Endothelial cell (in vitro differentiated cells): ENCODE data around the gene NDUFB5. TPM values are rescaled to one million over a fixed set of nuclear protein-coding genes. Genes with fewer than 3 reads are reported as not detected.

ENCODE experiments used
- DNase-seq: peaks from one replicate; pipeline ENCODE4 v3.0.0; 2021; ENCODE audit warnings: low spot score
- H3K27ac Mint-ChIP-seq: one replicate; pipeline ENCODE4 v1.8.0; 2021; ENCODE audit warnings: mixed read lengths, inconsistent platforms; ENCODE audit not compliant: unreplicated experiment
- H3K27me3 Mint-ChIP-seq: one replicate; pipeline ENCODE4 v1.8.0; 2021; ENCODE audit warnings: mild to moderate bottlenecking, moderate library complexity, mixed read lengths, inconsistent platforms; ENCODE audit not compliant: unreplicated experiment
- H3K36me3 Mint-ChIP-seq: one replicate; pipeline ENCODE4 v1.8.0; 2021; ENCODE audit warnings: mild to moderate bottlenecking, low read depth, mixed read lengths, inconsistent platforms; ENCODE audit not compliant: unreplicated experiment
- H3K4me1 Mint-ChIP-seq: one replicate; pipeline ENCODE4 v1.8.0; 2021; ENCODE audit warnings: mild to moderate bottlenecking, mixed read lengths, inconsistent platforms; ENCODE audit not compliant: unreplicated experiment
- H3K4me3 Mint-ChIP-seq: one replicate; pipeline ENCODE4 v1.8.0; 2021; ENCODE audit warnings: mild to moderate bottlenecking, mixed read lengths, inconsistent platforms; ENCODE audit not compliant: unreplicated experiment
- H3K9me3 Mint-ChIP-seq: one replicate; pipeline ENCODE4 v1.8.0; 2021; ENCODE audit warnings: mixed read lengths, inconsistent platforms; ENCODE audit not compliant: unreplicated experiment
- CTCF ChIP-seq: fragments of 200-600 bp; sonication (generic); IDR thresholded peaks from one replicate; pipeline ENCODE4 v1.5.0; 2021; ENCODE audit warnings: antibody characterized with exemption; ENCODE audit not compliant: unreplicated experiment
- long read RNA-seq: library from polyadenylated mRNA; unstranded; transcript quantifications from one replicate; pipeline ENCODE4 v2.0.0, GENCODE V29; 2020; ENCODE audit not compliant: unreplicated experiment
- total RNA-seq: library from RNA; stranded (reverse); fragmentation: NEBNext Ultra II Directional; extraction: Animal tissue kit (Norgen Biotek cat#: 25700); gene quantifications from one replicate; pipeline ENCODE4 v1.2.1, GENCODE V29; 2021; ENCODE audit not compliant: unreplicated experiment

The NDUFB5 gene
- 83.9 TPM for total RNA-seq
- long read RNA-seq, full-length matches to known transcripts, result 39 of 40 reads
- long read RNA-seq, partial matches to known transcripts, result 0 of 40 reads
- long read RNA-seq, other reads (novel, unspliced or antisense), result 1 of 40 reads

- peak; percentile 84 for DNase-seq
- H3K27ac Mint-ChIP-seq, result peak within 1 kb of the TSS; percentile 100
- H3K9me3 Mint-ChIP-seq, result no peaks in the 10 kb centered on the region
- H3K27me3 Mint-ChIP-seq, result peaks cover 10% of the 10 kb centered on the region
- peaks cover 7% of the 10 kb centered on the region for H3K36me3 Mint-ChIP-seq
- peak within 1 kb of the TSS; percentile 100 for H3K4me3 Mint-ChIP-seq
- TF ChIP-seq CTCF, result no peak
- peaks cover 17% of the 10 kb centered on the region for H3K4me1 Mint-ChIP-seq
Observed at GRCh38 chr3:179604321-179605078, at the start of gene NDUFB5, which contains the start of gene MRPL47. TSS of gene NDUFB5 (plus strand) at chr3:179604794. CDS start at chr3:179604816, 22 bp downstream. TSS of gene MRPL47 (minus strand) at chr3:179604638. CDS start at chr3:179604624, 14 bp downstream.

- peak; percentile 58 for TF ChIP-seq CTCF
- peaks cover 4% of the 10 kb centered on the region for H3K36me3 Mint-ChIP-seq
- no peak overlapping the region for H3K4me3 Mint-ChIP-seq
- no peak overlapping the region for H3K27ac Mint-ChIP-seq
- peaks cover 7% of the 10 kb centered on the region for H3K27me3 Mint-ChIP-seq
- peak; percentile 69 for DNase-seq
- peaks cover 6% of the 10 kb centered on the region for H3K4me1 Mint-ChIP-seq
- H3K9me3 Mint-ChIP-seq, result no peaks in the 10 kb centered on the region
Observed at GRCh38 chr3:179558742-179559364, 45.7 kb upstream of the NDUFB5 start.

GRCh38 chr3:179560791-179561190 is 43.8 kb upstream of the NDUFB5 start:
- no peaks in the 10 kb centered on the region for H3K9me3 Mint-ChIP-seq
- peaks cover 6% of the 10 kb centered on the region for H3K36me3 Mint-ChIP-seq
- no peak overlapping the region for H3K27ac Mint-ChIP-seq
- H3K4me1 Mint-ChIP-seq, result peaks cover 9% of the 10 kb centered on the region
- no peak for TF ChIP-seq CTCF
- DNase-seq, result no peak
- H3K4me3 Mint-ChIP-seq, result no peak overlapping the region
- H3K27me3 Mint-ChIP-seq, result peaks cover 7% of the 10 kb centered on the region

GRCh38 chr3:179562591-179563270 is 41.9 kb upstream of the NDUFB5 start, which contains the start of gene ACTL6A:
TSS of gene ACTL6A (plus strand) at chr3:179562926. CDS start at chr3:179563093, 167 bp downstream.
- Mint-ChIP-seq H3K9me3 (no peaks in the 10 kb centered on the region), H3K27me3 (peaks cover 7% of the 10 kb centered on the region), H3K4me3 (peak within 1 kb of the TSS; percentile 98), H3K27ac (peak within 1 kb of the TSS; percentile 91), H3K4me1 (peaks cover 9% of the 10 kb centered on the region), H3K36me3 (peaks cover 6% of the 10 kb centered on the region)
- peak; percentile 99 for DNase-seq
- no peak for TF ChIP-seq CTCF
